GM21360 (cell line): ENCODE measurements around the gene MED29.
"Not testable (repeated sequence)": the region's sequence is repeated elsewhere in the genome, so short reads cannot be mapped to it uniquely, and the experiment has no call there.

ENCODE experiments used
- ATAC-seq: cut with Tn5 transposase; IDR thresholded peaks from one replicate; pipeline ENCODE4 v1.9.1; 2021; ENCODE audit warnings: mild to moderate bottlenecking, moderate library complexity; ENCODE audit not compliant: unreplicated experiment

MED29 gene

DNA sequence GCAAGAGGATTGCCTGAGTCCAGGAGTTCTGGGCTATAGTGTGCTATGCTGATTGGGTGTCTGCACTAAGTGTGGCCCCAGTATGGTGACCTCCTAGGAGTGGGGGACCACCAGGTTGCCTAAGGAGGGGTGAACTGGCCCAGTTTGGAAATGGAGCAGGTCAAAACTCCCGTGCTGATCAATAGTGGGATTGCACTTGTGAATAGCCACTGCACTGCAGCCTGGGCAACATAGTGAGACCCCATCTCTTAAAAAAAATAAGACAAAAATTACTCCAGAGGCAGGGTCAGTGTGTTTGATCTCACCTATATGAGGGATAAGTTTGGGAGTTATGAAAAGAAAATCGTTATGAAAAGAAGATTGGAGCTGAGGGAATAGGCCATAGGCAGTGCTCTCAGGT, 22.0 kb upstream of the MED29 start:
- no peak for ATAC-seq

DNA sequence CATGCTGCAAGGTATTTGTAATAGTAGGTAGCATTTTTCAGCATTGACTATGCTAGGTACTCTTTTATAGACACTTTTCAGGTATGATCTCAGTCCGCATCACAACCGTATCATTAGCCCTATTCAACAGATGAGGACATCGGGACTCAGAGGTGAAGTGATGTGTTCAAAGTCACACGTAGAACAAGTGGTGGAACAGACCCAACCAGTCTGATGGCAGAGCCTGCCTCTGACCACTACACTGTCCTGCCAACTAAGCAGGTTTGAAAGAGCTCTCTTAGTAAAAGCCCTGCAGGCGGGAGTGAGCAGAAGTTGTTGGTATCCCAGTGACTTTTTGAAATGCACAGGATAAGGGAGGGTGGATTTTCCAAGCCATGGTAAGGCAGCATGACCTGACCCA, 20.4 kb upstream of the MED29 start:
- no peak for ATAC-seq

GRCh38 chr19:39372047-39372802, 19.0 kb upstream of the MED29 start:
- ATAC-seq: no peak

GRCh38 chr19:39372941-39373340, 18.2 kb upstream of the MED29 start:
- ATAC-seq: no peak

DNA sequence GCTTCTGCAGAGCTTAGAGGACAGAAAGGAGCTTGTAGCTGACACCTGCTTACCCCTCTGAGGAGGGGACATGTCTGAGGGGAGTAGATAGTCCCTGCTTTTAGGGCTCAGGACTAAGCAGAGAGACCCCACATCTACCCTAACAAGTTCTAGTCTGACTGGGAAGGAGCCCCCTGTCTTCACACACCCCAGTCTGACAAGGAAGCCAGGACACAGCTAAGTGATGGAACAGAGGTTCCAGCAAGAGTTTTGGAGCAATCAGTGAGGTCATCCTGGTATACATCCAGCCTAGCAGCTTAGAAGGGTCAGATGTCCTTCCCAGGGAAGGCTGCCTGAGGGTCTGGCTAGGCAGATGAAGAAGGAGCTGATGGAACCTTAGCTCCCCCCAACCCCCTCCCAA, 15.2 kb upstream of the MED29 start:
- ATAC-seq: no peak

DNA sequence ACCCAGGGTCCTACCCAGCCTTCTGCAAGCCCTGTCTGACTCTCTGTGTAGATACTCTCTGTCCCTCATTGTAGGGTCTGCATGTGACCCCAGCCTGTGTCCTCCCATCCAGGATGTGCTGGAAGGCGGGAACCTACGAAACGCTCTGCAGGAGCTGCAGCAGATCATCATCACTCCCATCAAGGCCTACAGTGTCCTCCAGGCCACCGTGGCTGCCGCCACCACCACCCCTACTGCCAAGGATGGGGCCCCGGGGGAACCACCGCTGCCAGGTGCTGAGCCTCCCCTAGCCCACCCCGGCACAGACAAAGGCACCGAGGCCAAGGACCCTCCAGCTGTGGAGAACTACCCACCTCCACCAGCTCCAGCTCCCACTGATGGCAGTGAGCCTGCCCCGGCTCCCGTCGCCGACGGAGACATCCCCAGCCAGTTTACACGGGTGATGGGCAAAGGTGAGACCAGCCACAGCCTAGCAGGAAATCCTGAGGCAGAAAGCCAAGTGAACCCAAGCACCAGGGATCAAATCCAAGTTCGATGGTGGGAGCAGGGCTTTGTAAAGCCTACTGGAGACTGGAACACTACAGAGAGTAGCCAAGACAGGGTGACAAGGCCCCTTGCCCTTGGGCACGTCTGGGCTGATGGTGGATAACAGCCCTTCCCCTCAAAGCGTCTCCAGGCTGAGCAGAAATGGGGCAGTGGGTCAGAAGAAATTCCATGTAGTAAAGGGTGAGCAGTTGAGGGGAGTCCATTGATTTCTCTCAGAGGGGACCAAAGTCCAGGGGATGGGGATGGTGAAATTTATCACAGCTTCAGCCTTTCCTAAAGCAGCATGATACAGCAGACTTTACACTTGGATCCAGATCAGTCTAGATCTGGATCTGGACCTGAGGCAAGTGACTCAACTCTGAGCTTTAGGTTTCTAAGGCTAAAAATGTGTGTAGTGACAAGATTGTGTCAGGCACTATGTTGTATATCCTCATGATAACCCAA, 13.5 kb upstream of the MED29 start:
- no peak for ATAC-seq

DNA sequence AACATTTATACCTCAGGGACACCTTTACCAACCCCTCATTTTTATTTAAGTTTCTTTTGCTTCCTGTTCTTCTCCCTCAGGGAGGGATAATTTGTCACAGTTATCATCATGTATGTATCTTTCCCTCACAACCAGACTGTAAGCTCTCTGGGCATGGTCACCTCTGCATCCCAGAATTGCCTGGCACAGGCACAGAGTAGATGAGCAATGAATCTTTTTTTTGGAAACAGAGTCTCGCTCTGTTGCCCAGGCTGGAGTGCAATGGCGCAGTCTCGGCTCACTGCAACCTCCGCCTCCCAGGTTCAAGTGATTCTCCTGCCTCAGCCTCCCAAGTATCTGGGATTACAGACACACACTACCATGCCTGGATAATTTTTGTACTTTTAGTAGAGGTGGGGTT, 11.8 kb upstream of the MED29 start:
- not testable (repeated sequence) for ATAC-seq

GRCh38 chr19:39379865-39380396, 11.2 kb upstream of the MED29 start:
- ATAC-seq: no peak

DNA sequence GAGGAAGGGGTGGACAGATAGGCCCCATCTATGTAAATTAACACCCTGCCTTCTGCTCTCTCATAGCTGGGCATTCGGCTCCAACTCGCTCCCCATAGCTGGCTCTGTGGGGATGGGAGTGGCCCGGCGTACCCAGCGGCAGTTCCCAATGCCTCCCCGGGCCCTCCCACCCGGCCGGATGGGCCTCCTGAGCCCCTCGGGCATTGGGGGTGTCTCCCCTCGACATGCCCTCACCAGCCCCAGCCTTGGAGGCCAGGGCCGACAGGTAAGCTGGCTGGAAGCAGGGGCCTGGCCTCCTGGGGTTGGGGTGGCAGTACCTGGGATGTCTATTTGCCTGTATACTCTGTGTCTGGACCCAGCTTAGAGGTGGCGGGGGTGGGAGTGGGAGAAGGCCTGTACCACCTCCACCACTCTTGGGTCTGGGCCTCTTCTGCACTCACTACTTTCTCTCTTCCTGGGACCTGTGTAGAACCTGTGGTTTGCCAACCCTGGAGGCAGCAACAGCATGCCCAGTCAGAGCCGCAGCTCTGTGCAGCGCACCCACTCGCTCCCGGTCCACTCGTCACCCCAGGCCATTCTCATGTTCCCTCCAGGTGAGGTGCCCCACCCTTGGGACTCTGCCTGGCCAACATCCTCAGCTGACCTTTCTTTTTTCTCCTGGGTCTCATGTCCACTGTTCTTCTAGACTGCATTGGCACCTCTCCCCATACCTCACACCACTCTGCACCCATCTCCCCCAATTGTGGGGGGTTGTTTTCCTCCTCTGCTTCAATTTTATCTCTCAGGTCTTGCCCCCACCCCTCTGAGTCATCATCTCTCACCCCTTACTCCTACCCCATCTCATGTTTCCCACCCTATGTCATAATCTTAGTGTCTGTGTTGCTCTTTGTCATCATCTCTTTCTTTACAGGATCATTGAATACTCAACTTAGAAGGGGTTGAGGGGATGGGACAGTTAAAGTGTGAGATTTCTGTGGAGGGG, 10.4 kb upstream of the MED29 start:
- no peak for ATAC-seq

- ATAC-seq: no peak
Measured at GRCh38 chr19:39381910-39382611, 9.1 kb upstream of the MED29 start.

DNA sequence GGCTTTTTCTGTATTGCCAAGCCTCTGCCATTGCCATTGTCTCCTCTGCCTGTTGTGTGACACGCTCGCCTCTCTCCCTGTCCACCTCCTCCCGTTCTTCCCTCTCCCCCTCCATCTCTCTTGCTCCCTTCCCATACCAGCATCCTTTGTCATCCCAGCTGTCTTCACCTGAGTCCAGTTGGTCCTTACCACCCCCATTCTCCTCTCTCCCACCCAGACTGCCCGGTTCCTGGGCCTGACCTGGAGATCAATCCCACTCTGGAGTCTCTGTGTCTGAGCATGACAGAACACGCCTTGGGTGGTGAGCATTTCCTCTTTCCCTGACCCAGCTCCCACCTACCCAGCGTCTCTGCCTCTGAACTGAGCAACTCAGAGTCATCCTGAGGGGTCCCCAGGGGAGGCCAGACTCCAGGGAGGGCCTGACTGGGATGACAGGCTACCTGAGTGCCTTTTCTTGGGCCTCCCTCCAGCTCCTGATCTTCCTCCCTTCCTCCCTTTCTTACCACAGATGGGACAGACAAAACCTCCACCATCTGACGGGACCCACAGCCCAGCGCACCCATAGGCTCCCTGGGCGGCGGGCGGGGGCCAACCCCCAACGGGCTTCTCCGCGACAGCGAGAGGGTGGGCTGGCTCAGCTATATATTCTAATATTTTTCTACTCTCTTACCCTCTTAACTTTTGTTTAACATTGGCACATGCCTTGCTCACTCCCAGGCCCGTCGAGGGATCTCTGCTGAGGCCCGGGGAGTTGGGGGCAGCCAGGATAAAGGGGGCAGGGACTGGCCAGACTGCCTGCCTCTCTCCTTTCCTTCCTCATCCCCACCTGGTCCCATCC, 8.0 kb upstream of the MED29 start:
- ATAC-seq: no peak

DNA sequence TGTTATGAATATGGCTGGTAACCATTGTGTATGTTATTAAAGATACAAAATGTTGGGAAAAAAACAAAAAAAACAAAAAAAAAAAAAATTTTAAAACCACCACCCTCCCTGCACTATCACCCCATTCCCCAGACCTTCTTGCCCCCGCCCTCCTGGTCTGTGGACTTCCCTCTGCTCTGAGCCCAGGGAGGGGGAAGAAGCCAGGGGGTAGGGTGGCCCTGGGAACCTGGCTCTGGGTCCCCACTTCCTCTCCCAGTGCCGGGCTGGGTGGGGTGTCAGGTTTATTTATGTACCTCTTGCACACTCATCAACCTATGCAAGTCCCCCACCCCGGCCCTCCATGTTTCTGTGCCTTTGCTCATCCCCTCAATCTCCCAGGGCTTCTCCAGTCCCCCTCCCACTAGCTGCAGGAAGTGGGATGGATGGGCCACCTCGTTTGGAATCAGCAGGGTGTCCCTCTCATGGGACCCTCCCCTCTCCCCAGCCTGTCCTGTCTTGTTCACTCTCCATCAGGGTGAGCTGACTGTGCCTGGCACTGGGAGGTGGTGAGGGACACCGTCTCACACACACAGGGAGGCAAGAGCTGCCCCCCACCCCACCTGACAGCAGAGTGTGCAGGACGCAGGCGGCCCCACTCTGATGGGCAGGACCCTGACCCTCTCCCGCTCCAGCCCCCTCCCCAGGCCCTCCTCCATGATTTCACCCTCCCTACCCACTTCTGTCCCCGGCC, 6.2 kb upstream of the MED29 start:
- ATAC-seq: no peak

DNA sequence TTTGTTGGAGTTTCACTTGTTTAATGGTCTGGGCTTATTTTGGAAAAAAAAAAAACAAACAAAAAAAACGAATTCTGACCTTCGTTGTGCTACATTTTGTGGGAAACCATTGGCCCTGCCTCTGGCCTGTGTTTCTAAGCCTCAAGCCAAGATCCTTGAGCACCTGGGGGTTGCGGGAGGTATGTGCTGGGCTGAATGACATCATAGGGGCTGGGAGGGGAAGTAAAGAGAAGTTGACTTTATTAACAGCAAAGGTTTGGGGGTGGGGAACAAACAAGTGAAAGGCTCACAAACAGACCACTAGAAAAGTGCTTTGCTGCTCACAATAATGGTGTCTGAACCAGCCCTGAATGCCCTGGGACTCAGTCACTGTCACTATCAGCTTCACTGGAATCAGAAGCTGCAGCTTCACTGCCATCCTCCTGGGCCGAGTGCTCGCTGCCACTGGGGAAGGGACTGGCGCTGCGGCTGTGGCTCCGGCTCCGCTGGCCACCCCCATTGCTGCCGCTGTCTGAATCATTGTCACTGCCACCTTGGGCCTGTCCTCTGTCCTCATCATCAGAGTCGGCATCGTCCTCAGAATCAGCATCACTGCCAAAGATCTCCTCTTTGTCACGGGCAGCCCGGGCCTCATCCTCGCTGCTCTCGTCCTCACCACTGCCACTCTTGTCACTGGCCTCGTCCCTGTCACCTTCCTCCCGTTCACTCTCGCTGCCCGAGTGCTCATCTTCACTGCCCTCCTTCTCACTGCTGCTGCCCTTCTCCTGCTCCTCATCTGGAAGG, 5.4 kb upstream of the MED29 start:
- ATAC-seq: no peak

DNA sequence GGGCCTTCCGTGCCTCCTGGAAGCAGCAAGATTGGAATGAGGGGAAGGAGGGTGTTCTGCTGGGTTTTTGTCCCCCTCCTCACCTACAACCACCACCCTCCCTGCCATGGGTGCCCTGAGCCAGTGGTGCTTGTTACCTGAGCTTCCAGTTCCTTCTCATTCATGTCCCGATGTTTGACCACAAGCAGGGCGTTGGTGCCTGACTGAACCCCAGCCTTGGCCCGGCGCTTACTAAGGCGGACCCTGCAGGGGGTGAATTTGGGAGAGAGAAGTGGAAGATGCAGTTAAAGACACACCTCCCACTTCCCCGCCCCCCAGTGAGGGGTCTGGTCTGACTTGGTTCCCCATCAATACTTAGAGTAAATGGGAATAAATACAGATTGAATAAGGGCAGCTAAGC, 4.6 kb upstream of the MED29 start:
- no peak for ATAC-seq

GRCh38 chr19:39388657-39389056, 2.5 kb upstream of the MED29 start:
- ATAC-seq: no peak

- no peak for ATAC-seq
Measured at GRCh38 chr19:39389631-39390414, 1.4 kb upstream of the MED29 start.

DNA sequence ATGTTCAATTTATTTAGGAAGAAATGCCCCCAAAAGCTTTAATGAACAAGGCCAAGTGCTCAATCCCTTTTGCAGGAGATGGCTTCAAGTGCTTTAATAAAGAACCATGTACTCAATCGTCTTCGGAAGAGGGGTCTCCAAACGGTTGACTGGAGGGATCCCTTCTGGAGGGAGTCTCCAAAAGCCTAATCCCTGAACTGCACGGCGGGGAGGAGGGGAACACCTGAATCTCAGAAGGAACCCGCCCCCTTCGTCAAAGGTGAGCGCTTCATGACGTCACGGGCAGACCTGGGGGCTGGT, 777 bp upstream of the MED29 start:
- ATAC-seq: no peak
